PC-9 (cell line): ENCODE results near the gene SIGMAR1. TPM values are rescaled to one million over a fixed set of nuclear protein-coding genes. Genes with fewer than 3 reads are reported as not detected.

ENCODE experiments used
- BruUV-seq: library from RNA; stranded (reverse); fragments of 400-500 nt; replicated peaks from 2 replicates; lab custom pipeline; 2021; lab: Mats Ljungman, UMichigan
- CTCF ChIA-PET: fragments of 300-600 bp; sonication (Branson Sonifier 250); formaldehyde crosslinking; loops from one replicate; lab custom pipeline; 2022; ENCODE audit warnings: antibody characterized with exemption; lab: Charles Lee
- POLR2A ChIA-PET: fragments of 300-600 bp; sonication (Branson Sonifier 250); formaldehyde crosslinking; loops from one replicate; lab custom pipeline; 2022; ENCODE audit warnings: antibody characterized with exemption; ENCODE audit not compliant: unreplicated experiment; lab: Charles Lee
- DNase-seq, 2 experiments: peaks; one replicate each; pipeline versions ENCODE4 v3.0.0 to v3.0.0-alpha.2; 2015 to 2022; ENCODE audit warnings: mixed read lengths in 1 of 2
- H2AFZ ChIP-seq: fragments of 200-600 bp; sonication (generic); 2 replicates; pipeline ENCODE4 v1.8.1; 2017; ENCODE audit warnings: antibody characterized with exemption
- H3F3A ChIP-seq: fragments of 200-600 bp; sonication (generic); 2 replicates; pipeline ENCODE4 v1.8.1; 2017; ENCODE audit warnings: antibody characterized with exemption, mild to moderate bottlenecking, low read depth; ENCODE audit not compliant: insufficient read depth
- H3K27ac ChIP-seq: fragments of 200-600 bp; sonication (generic); 2 replicates; pipeline ENCODE4 v1.6.1; 2016; ENCODE audit warnings: mixed run types
- H3K27me3 ChIP-seq: fragments of 200-600 bp; sonication (generic); 2 replicates; pipeline ENCODE4 v1.6.1; 2016; ENCODE audit warnings: low read depth, mixed run types; ENCODE audit not compliant: insufficient read depth
- H3K36me3 ChIP-seq: fragments of 200-600 bp; sonication (generic); 2 replicates; pipeline ENCODE4 v1.6.1; 2016; ENCODE audit warnings: low read depth, mixed run types
- H3K4me1 ChIP-seq: fragments of 200-600 bp; sonication (generic); replicated peaks from 2 replicates; pipeline ENCODE4 v1.6.1; 2016; ENCODE audit warnings: mixed run types; ENCODE audit not compliant: insufficient read depth
- H3K4me2 ChIP-seq: fragments of 200-600 bp; sonication (generic); 2 replicates; pipeline ENCODE4 v1.6.1; 2017; ENCODE audit warnings: mixed run types
- H3K4me3 ChIP-seq: fragments of 200-600 bp; sonication (generic); 2 replicates; pipeline ENCODE4 v1.6.1; 2016; ENCODE audit warnings: mixed run types
- H3K79me2 ChIP-seq: fragments of 200-600 bp; sonication (generic); 2 replicates; pipeline ENCODE4 v1.6.1; 2017; ENCODE audit warnings: low read depth, mixed run types
- H3K9me2 ChIP-seq: fragments of 200-600 bp; sonication (generic); 2 replicates; pipeline ENCODE4 v1.8.1; 2017; ENCODE audit warnings: mild to moderate bottlenecking; ENCODE audit not compliant: insufficient read depth
- H3K9me3 ChIP-seq: fragments of 200-600 bp; sonication (generic); 2 replicates; pipeline ENCODE4 v1.8.1; 2016; ENCODE audit warnings: low read depth; ENCODE audit not compliant: insufficient read depth
- H4K20me1 ChIP-seq: fragments of 200-600 bp; sonication (generic); 2 replicates; pipeline ENCODE4 v1.8.1; 2017; ENCODE audit not compliant: insufficient read depth
- CTCF ChIP-seq: fragments of 200-600 bp; sonication (generic); conservative IDR thresholded peaks from 2 replicates; pipeline ENCODE4 v1.6.1; 2017; ENCODE audit warnings: mixed run types, antibody characterized with exemption, mild to moderate bottlenecking, moderate library complexity
- EZH2 ChIP-seq: fragments of 200-600 bp; sonication (generic); IDR thresholded peaks from 2 replicates; pipeline ENCODE4 v1.8.0; 2017; ENCODE audit warnings: antibody characterized with exemption, low read depth
- intact Hi-C: fragments of 100-400 bp; cut with micrococcal nuclease; formaldehyde crosslinking; loops from one replicate; pipeline ENCODE4 v1.10.0; 2022; ENCODE audit not compliant: unreplicated experiment
- total RNA-seq: library from RNA; stranded (reverse); gene quantifications from 2 replicates; pipeline ENCODE4 v1.2.3, GENCODE V29; 2021

SIGMAR1 gene
- total RNA-seq, 1 experiment from 2014 or later, result 57.9 TPM

DNA sequence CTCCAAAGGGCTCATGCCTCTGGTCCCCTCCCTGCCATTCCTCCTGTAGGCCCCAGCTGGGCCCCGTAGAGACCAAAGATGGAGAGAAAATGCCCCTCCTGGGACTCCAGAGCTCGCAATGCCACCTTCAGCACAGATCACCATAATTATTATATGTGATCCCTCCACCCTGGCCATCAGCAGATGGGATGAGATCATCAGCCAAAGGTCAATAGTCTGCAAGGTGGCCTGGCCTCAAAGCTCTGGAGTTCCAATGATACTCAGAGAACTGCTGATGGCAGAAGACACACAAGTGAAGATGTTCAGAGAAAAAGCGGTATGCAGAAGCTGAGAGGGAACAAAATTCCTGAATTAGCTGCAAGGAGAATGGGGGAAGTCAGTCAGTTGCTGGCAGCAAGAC, 30.7 kb downstream of the SIGMAR1 start:
- 0 out of 2 replicates have a peak, but pooled peaks cover 8% of the 10 kb centered on the region for H3K79me2 ChIP-seq
- H3K27me3 ChIP-seq, result no peaks in the 10 kb centered on the region
- H3K27ac ChIP-seq, result no peak overlapping the region
- no peaks in the 10 kb centered on the region for H4K20me1 ChIP-seq
- H3K4me2 ChIP-seq, result no peak overlapping the region
- POLR2A ChIA-PET, result no interaction called here
- intact Hi-C loops, result loop anchor here (10.0 kb wide), 1 partner anchor 352 kb away; no protein-coding TSS in a partner anchor
- no TSS peak for BruUV-seq
- no peak overlapping the region for H3K4me3 ChIP-seq
- TF ChIP-seq EZH2, result no peak
- CTCF ChIA-PET, result no interaction called here
- no peaks in the 10 kb centered on the region for H3K36me3 ChIP-seq
- no peaks in the 10 kb centered on the region for H3K9me3 ChIP-seq
- H3F3A ChIP-seq, result no peaks in the 10 kb centered on the region
- no peaks in the 10 kb centered on the region for H3K9me2 ChIP-seq
- no peaks in the 10 kb centered on the region for H3K4me1 ChIP-seq
- DNase-seq, result no peak
- H2AFZ ChIP-seq, result no peak overlapping the region

DNA sequence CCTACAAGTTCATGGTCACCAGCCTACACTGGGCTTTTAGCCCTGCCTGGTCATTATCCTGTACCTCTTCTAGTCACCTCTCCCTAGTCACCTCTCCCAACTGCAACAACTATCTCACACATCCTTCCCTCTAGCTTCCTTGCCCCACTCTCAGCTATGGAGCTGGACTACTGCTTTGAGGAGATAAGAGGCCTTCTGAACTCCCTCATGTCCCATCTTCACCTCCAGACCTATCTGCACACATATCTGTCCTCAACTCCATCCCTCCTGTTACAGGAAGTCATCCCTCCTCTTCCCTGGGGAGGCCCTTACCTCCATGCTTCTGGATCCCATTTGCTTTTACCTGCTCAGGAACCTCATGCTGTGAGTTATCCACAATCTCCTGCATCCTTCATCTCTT, 31.4 kb downstream of the SIGMAR1 start:
- BruUV-seq, result no TSS peak

GRCh38 chr9:34603610-34604231, 33.9 kb downstream of the SIGMAR1 start:
- H3F3A ChIP-seq, result no peaks in the 10 kb centered on the region
- no peak overlapping the region for H3K4me3 ChIP-seq
- H3K4me2 ChIP-seq, result no peak overlapping the region
- no peaks in the 10 kb centered on the region for H3K27me3 ChIP-seq
- no peaks in the 10 kb centered on the region for H4K20me1 ChIP-seq
- no TSS peak for BruUV-seq
- no peaks in the 10 kb centered on the region for H3K79me2 ChIP-seq
- no peaks in the 10 kb centered on the region for H3K4me1 ChIP-seq
- H3K36me3 ChIP-seq, result no peaks in the 10 kb centered on the region
- CTCF ChIA-PET, result interaction anchor here (0.7 to 1.2 kb wide), 3 partner anchors 35 to 173 kb away, joined by 3 to 5 read pairs (median 3); no protein-coding TSS in a partner anchor
- no peak overlapping the region for H2AFZ ChIP-seq
- peak; percentile 37 to 63 for DNase-seq
- intact Hi-C loops, result loop anchor here (2.0 to 10.0 kb wide), 3 partner anchors 101 to 349 kb away; no protein-coding TSS in a partner anchor
- no peaks in the 10 kb centered on the region for H3K9me3 ChIP-seq
- H3K27ac ChIP-seq, result no peak overlapping the region
- POLR2A ChIA-PET, result no interaction called here
- no peaks in the 10 kb centered on the region for H3K9me2 ChIP-seq
- TF ChIP-seq CTCF (peak; percentile 90), EZH2 (no peak)

More for the DNA sequence above, 31.4 kb downstream of the SIGMAR1 start:
- no peak for DNase-seq
- no peak overlapping the region for H3K4me3 ChIP-seq
- no peaks in the 10 kb centered on the region for H3K9me3 ChIP-seq
- H3K4me1 ChIP-seq, result no peaks in the 10 kb centered on the region
- no peaks in the 10 kb centered on the region for H3K36me3 ChIP-seq
- no peak overlapping the region for H3K4me2 ChIP-seq
- no peaks in the 10 kb centered on the region for H4K20me1 ChIP-seq
- H2AFZ ChIP-seq, result no peak overlapping the region
- 0 out of 2 replicates have a peak, but pooled peaks cover 2% of the 10 kb centered on the region for H3K79me2 ChIP-seq
- POLR2A ChIA-PET, result no interaction called here
- no peaks in the 10 kb centered on the region for H3K9me2 ChIP-seq
- no peak for TF ChIP-seq EZH2
- CTCF ChIA-PET, result no interaction called here
- no peaks in the 10 kb centered on the region for H3K27me3 ChIP-seq
- H3K27ac ChIP-seq, result no peak overlapping the region
- intact Hi-C loops, result loop anchor here (10.0 kb wide), 1 partner anchor 351 kb away; no protein-coding TSS in a partner anchor
- no peaks in the 10 kb centered on the region for H3F3A ChIP-seq

DNA sequence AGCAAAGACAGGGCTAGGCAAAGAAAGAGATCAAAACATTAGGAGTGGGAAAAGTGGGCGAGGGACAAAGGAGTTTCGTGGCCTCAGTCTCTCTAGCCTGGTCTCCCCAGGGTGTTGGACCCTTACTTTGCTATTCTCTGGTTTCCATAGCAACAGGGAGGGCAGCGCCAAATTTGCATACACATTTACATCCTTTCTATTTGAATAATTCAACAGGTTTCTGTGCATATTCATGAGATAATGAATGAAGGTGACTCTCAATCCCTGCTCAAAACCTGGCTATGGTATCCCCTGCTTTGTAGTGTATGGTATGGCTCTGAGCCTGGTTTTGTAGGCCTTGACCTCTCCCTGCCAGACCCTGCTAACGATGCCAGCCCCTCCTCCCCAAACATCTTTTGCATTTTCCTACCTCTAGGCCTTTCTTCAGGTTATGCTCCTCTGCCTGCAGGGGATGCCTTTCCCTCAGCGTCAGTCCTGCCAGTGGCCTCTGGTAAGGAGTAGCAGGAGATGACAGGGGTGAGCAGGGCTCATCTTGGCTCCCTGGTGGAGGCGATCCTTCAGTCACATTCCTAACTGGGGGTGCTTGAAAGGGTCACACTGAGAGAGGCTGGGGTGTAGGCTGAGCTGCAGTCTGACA, 35.5 kb downstream of the SIGMAR1 start:
- no peaks in the 10 kb centered on the region for H3K36me3 ChIP-seq
- BruUV-seq, result no TSS peak
- no peaks in the 10 kb centered on the region for H3K4me1 ChIP-seq
- no peaks in the 10 kb centered on the region for H4K20me1 ChIP-seq
- no peak for DNase-seq
- H3K4me2 ChIP-seq, result no peak overlapping the region
- H3K27ac ChIP-seq, result no peak overlapping the region
- H2AFZ ChIP-seq, result no peak overlapping the region
- no peaks in the 10 kb centered on the region for H3F3A ChIP-seq
- POLR2A ChIA-PET, result no interaction called here
- no peaks in the 10 kb centered on the region for H3K79me2 ChIP-seq
- TF ChIP-seq EZH2, result no peak
- TF ChIP-seq CTCF, result no peak
- intact Hi-C loops, result loop anchor here (2.0 to 10.0 kb wide), 3 partner anchors 100 to 347 kb away; no protein-coding TSS in a partner anchor
- no peaks in the 10 kb centered on the region; the same call in 1 of the 2 replicates for H3K27me3 ChIP-seq
- no peaks in the 10 kb centered on the region for H3K9me2 ChIP-seq
- CTCF ChIA-PET, result no interaction called here
- H3K9me3 ChIP-seq, result no peaks in the 10 kb centered on the region
- H3K4me3 ChIP-seq, result no peak overlapping the region
